HepG2 (cell line): ENCODE results near the gene NOC3L. TPM values are rescaled to one million over a fixed set of nuclear protein-coding genes. Genes with fewer than 3 reads are reported as not detected.
A peak's percentile ranks its signal among the peaks of the same experiment; 100 is the strongest.

Experiments
- FOXJ3 ChIP-seq: sonication (generic); formaldehyde crosslinking; IDR thresholded peaks from 2 replicates; pipeline ENCODE4 v1.4.0; 2020; ENCODE audit warnings: missing genetic modification reagents, mild to moderate bottlenecking, borderline replicate concordance
- GFI1 ChIP-seq: sonication (generic); formaldehyde crosslinking; IDR thresholded peaks from 2 replicates; pipeline ENCODE4 v1.5.0; 2020; ENCODE audit warnings: missing genetic modification reagents, mild to moderate bottlenecking, borderline replicate concordance
- HCFC1 ChIP-seq: fragments of 150-350 bp; IDR thresholded peaks from 2 replicates; pipeline ENCODE4 v1.6.1; 2014; ENCODE audit warnings: low read depth, low read length
- NFKBIZ ChIP-seq: IDR thresholded peaks from 2 replicates; pipeline ENCODE4 v1.6.1; 2018; ENCODE audit warnings: missing genetic modification reagents, missing compliant biosample characterization
- SOX6 ChIP-seq, 2 experiments: fragments of 450-650 bp in 1 of 2; sonication (generic) in 1 of 2; formaldehyde crosslinking in 1 of 2; IDR thresholded peaks; 2 replicates each; pipeline versions ENCODE4 v1.4.0 to v1.6.1; 2017 to 2020; ENCODE audit warnings: antibody characterized with exemption in 1 of 2, mild to moderate bottlenecking in 1 of 2, missing genetic modification reagents in 1 of 2
- TEAD3 ChIP-seq: optimal IDR thresholded peaks from 2 replicates; pipeline ENCODE3; 2016; ENCODE audit warnings: borderline replicate concordance
- TGIF2 ChIP-seq: IDR thresholded peaks from 2 replicates; pipeline ENCODE4 v1.6.1; 2016; ENCODE audit warnings: control low read depth, missing compliant biosample characterization
- YEATS2 ChIP-seq: sonication (generic); formaldehyde crosslinking; IDR thresholded peaks from 2 replicates; pipeline ENCODE4 v1.4.0; 2020; ENCODE audit warnings: missing genetic modification reagents, borderline replicate concordance
- ZC3H13 ChIP-seq: sonication (generic); formaldehyde crosslinking; IDR thresholded peaks from 2 replicates; pipeline ENCODE4 v1.8.1; 2023; ENCODE audit warnings: mild to moderate bottlenecking, missing genetic modification reagents, moderate library complexity
- ZNF543 ChIP-seq: sonication (generic); formaldehyde crosslinking; IDR thresholded peaks from 2 replicates; pipeline ENCODE4 v1.4.0; 2020; ENCODE audit warnings: mild to moderate bottlenecking, missing genetic modification reagents
- ZNF550 ChIP-seq: sonication (generic); formaldehyde crosslinking; IDR thresholded peaks from 2 replicates; pipeline ENCODE4 v1.4.0; 2020; ENCODE audit warnings: mild to moderate bottlenecking, missing genetic modification reagents, borderline replicate concordance
- ZNF891 ChIP-seq: sonication (generic); formaldehyde crosslinking; IDR thresholded peaks from 2 replicates; pipeline ENCODE4 v1.5.0; 2020; ENCODE audit warnings: mild to moderate bottlenecking, missing genetic modification reagents
- ZSCAN31 ChIP-seq: sonication (generic); formaldehyde crosslinking; IDR thresholded peaks from 2 replicates; pipeline ENCODE4 v1.5.0; 2020; ENCODE audit warnings: low read depth, mild to moderate bottlenecking, missing genetic modification reagents
- ZSCAN9 ChIP-seq: IDR thresholded peaks from 2 replicates; pipeline ENCODE4 v1.6.1; 2016; ENCODE audit warnings: borderline replicate concordance
- polyA plus RNA-seq, 8 experiments: library from polyadenylated mRNA; depleted of rRNA in 3 of 8; stranded (reverse) in 7 of 8; unstranded in 1 of 8; fragments of >200 nt; fragmentation: Illumina TruSeq in 4 of 8; extraction: Trizol in 4 of 8; gene quantifications; 2 replicates each; pipeline versions ENCODE4 v1.2.1 to v1.2.3, GENCODE V29; 2011 to 2016; ENCODE audit warnings: low read depth in 4 of 8, missing spikeins in 1 of 8, mixed read lengths in 1 of 8; ENCODE audit not compliant: insufficient read depth in 1 of 8
- total RNA-seq, 5 experiments: library from RNA; depleted of rRNA; stranded (reverse); fragments of >200 nt; fragmentation: Illumina TruSeq; extraction: Trizol; gene quantifications; 2 replicates each; pipeline ENCODE4 v1.2.3, GENCODE V29; 2016; ENCODE audit warnings: low read depth in 1 of 5
- TF ChIP-seq, protein P1 (sequence below): sonication (generic); formaldehyde crosslinking; IDR thresholded peaks from 2 replicates; pipeline ENCODE4 v1.4.0; 2020; ENCODE audit warnings: missing genetic modification reagents
- TF ChIP-seq, protein P2 (sequence below): sonication (generic); formaldehyde crosslinking; IDR thresholded peaks from 2 replicates; pipeline ENCODE4 v1.8.1; 2023; ENCODE audit warnings: mild to moderate bottlenecking, moderate library complexity, missing genetic modification reagents
- TF ChIP-seq, protein P3 (sequence below): sonication (generic); IDR thresholded peaks from 2 replicates; pipeline ENCODE4 v1.6.1; 2016; ENCODE audit warnings: low read depth, borderline replicate concordance
- TF ChIP-seq, protein P4 (sequence below): sonication (generic); formaldehyde crosslinking; IDR thresholded peaks from 2 replicates; pipeline ENCODE4 v1.4.0; 2020; ENCODE audit warnings: missing genetic modification reagents, borderline replicate concordance
- TF ChIP-seq, protein P5 (sequence below): sonication (generic); formaldehyde crosslinking; IDR thresholded peaks from 2 replicates; pipeline ENCODE4 v1.5.0; 2020; ENCODE audit warnings: missing genetic modification reagents

Gene NOC3L
- total and polyA plus RNA-seq, 2 of the 13 experiments (the other 11 are each of a cell fraction or from before 2014, with no cell fraction given), result 7.8 to 36.6 TPM

DNA sequence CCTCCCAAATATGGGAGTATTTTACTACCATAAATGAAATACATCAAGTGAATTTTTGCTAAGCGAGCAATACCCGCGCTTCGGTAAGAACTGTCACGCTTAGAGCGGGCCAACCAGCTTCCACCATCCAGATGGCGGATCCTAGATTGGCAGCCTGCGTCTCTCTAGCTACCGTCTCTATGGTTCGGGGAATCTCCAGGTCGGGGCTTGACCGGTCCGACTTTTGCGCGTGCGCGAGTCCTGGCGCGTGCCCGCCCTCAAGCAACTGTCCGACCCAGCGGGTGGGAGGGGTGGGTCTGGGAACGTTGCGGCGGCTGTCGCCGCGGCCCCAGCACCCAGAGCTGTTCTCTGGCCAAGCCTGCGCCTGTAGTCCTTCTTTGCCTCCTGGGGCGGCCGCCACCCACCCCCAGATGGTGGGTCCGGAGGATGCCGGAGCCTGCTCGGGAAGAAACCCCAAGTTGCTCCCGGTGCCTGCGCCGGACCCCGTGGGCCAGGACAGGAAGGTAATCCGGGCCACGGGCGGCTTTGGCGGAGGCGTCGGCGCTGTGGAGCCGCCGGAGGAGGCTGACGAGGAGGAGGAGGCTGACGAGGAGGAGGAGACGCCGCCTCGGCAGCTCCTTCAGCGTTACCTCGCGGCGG lies 39.6 kb upstream of the NOC3L start, which contains the start of gene TBC1D12 (continued):
- TF ChIP-seq HCFC1 (peak; percentile 11; the same call in 1 of the 2 replicates), TGIF2 (CRISPR knock-in tag) (peak; percentile 37; the same call in 1 of the 2 replicates), ZSCAN31 (CRISPR knock-in tag) (no peak), SOX6 (IDR thresholded peaks at IDR 0.05) (no peak), SOX6 (CRISPR knock-in tag; IDR thresholded peaks at IDR 0.05) (peak; percentile 63), TEAD3 (CRISPR knock-in tag) (peak; percentile 68), ZNF550 (no peak), ZC3H13 (CRISPR knock-in tag) (peak; percentile 85; the same call in 1 of the 2 replicates), GFI1 (peak; percentile 68), ZSCAN9 (CRISPR knock-in tag) (peak; percentile 60; the same call in 1 of the 2 replicates), YEATS2 (CRISPR knock-in tag) (peak; percentile 81; the same call in 1 of the 2 replicates), ZNF543 (CRISPR knock-in tag) (no peak), FOXJ3 (peak; percentile 31; the same call in 1 of the 2 replicates), ZNF891 (CRISPR knock-in tag) (no peak), NFKBIZ (CRISPR knock-in tag) (0 out of 2 replicates have a peak, but pooled peaks have one; percentile 37)
- TF ChIP-seq, protein P1, sequence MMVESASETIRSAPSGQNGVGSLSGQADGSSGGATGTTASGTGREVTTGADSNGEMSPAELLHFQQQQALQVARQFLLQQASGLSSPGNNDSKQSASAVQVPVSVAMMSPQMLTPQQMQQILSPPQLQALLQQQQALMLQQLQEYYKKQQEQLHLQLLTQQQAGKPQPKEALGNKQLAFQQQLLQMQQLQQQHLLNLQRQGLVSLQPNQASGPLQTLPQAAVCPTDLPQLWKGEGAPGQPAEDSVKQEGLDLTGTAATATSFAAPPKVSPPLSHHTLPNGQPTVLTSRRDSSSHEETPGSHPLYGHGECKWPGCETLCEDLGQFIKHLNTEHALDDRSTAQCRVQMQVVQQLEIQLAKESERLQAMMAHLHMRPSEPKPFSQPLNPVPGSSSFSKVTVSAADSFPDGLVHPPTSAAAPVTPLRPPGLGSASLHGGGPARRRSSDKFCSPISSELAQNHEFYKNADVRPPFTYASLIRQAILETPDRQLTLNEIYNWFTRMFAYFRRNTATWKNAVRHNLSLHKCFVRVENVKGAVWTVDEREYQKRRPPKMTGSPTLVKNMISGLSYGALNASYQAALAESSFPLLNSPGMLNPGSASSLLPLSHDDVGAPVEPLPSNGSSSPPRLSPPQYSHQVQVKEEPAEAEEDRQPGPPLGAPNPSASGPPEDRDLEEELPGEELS (CRISPR knock-in tag), result peak; percentile 62
- TF ChIP-seq, protein P2, sequence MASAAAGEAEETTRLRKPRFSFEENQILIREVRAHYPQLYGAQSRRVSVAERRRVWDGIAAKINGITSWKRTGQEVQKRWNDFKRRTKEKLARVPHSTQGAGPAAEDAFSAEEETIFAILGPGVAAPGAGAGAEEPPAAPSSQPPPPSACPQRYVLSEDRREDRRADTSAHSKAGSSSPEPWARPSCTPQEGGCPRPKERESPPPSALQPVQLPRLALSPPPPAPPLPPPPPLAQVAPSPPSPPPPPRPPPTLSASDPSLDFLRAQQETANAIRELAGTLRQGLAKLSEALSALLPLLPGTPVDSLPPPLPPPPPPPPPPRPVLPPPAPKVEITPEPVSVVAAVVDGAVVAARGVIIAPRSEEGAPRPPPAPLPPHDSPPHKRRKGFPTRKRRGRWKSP (CRISPR knock-in tag), result peak; percentile 54; the same call in 1 of the 2 replicates
- TF ChIP-seq, protein P3, sequence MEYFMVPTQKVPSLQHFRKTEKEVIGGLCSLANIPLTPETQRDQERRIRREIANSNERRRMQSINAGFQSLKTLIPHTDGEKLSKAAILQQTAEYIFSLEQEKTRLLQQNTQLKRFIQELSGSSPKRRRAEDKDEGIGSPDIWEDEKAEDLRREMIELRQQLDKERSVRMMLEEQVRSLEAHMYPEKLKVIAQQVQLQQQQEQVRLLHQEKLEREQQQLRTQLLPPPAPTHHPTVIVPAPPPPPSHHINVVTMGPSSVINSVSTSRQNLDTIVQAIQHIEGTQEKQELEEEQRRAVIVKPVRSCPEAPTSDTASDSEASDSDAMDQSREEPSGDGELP, result peak; percentile 50; the same call in 1 of the 2 replicates
- TF ChIP-seq, protein P4, sequence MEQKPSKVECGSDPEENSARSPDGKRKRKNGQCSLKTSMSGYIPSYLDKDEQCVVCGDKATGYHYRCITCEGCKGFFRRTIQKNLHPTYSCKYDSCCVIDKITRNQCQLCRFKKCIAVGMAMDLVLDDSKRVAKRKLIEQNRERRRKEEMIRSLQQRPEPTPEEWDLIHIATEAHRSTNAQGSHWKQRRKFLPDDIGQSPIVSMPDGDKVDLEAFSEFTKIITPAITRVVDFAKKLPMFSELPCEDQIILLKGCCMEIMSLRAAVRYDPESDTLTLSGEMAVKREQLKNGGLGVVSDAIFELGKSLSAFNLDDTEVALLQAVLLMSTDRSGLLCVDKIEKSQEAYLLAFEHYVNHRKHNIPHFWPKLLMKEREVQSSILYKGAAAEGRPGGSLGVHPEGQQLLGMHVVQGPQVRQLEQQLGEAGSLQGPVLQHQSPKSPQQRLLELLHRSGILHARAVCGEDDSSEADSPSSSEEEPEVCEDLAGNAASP, result 0 out of 2 replicates have a peak, but pooled peaks have one; percentile 17
- TF ChIP-seq, protein P5, sequence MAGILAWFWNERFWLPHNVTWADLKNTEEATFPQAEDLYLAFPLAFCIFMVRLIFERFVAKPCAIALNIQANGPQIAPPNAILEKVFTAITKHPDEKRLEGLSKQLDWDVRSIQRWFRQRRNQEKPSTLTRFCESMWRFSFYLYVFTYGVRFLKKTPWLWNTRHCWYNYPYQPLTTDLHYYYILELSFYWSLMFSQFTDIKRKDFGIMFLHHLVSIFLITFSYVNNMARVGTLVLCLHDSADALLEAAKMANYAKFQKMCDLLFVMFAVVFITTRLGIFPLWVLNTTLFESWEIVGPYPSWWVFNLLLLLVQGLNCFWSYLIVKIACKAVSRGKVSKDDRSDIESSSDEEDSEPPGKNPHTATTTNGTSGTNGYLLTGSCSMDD (CRISPR knock-in tag), result no peak
